B cell (primary cell): ENCODE data around the gene ESYT2. TPM values are rescaled to one million over a fixed set of nuclear protein-coding genes. Genes with fewer than 3 reads are reported as not detected.
A peak's percentile ranks its signal among the peaks of the same experiment; 100 is the strongest.
"Not testable (repeated sequence)": the region's sequence is repeated elsewhere in the genome, so short reads cannot be mapped to it uniquely, and the experiment has no call there.

Experiments used
- ATAC-seq: fragments of 200-7000 bp; cut with Tn5 transposase; one replicate; pipeline ENCODE4 v1.10.0; 2021; ENCODE audit warnings: low read depth, mild to moderate bottlenecking, moderate number of reproducible peaks, moderate library complexity
- CTCF ChIA-PET: fragments of 350-600 bp; sonication (Branson Sonifier 250); formaldehyde crosslinking; loops from one replicate; lab custom pipeline; 2021; ENCODE audit warnings: antibody characterized with exemption, inconsistent platforms; lab: Charles Lee
- POLR2A ChIA-PET: fragments of 350-600 bp; sonication (Branson Sonifier 250); formaldehyde crosslinking; loops from one replicate; lab custom pipeline; 2021; ENCODE audit warnings: antibody characterized with exemption; lab: Charles Lee
- DNase-seq: peaks from one replicate; pipeline ENCODE4 v3.0.0; 2013
- H2AFZ ChIP-seq: 2 replicates; pipeline ENCODE4 v1.6.1; 2012; ENCODE audit warnings: mild to moderate bottlenecking, low read depth, low read length; ENCODE audit not compliant: insufficient read depth, poor library complexity, severe bottlenecking
- H3K27ac ChIP-seq, 2 donors: 1 replicate in 1 of 2; 2 replicates in 1 of 2; pipeline ENCODE4 v1.5.1; 2012 to 2013; ENCODE audit warnings: low read length in 2 of 2, mild to moderate bottlenecking in 2 of 2, moderate library complexity in 1 of 2
- H3K27me3 ChIP-seq, 4 experiments: fragments of 200-600 bp in 1 of 4; sonication (generic) in 1 of 4; replicated peaks in 1 of 4; 1 replicate in 2 of 4; 2 replicates in 2 of 4; pipeline versions ENCODE4 v1.6.1 to v1.7.0; 2013 to 2016; ENCODE audit warnings: low read length in 3 of 4, mild to moderate bottlenecking in 2 of 4, mixed read lengths in 1 of 4, moderate library complexity in 1 of 4; ENCODE audit not compliant: insufficient read depth in 4 of 4, control insufficient read depth in 3 of 4; ENCODE audit errors: control extremely low read depth in 1 of 4
- H3K36me3 ChIP-seq, 2 experiments: replicated peaks in 1 of 2; 1 replicate in 1 of 2; 2 replicates in 1 of 2; pipeline versions ENCODE4 v1.6.1 to v1.7.1; 2013; ENCODE audit warnings: low read length in 1 of 2; ENCODE audit not compliant: insufficient read depth in 2 of 2, control insufficient read depth in 1 of 2; ENCODE audit errors: control extremely low read depth in 1 of 2, extremely low read depth in 1 of 2
- H3K4me1 ChIP-seq, 2 donors: fragments of 200-600 bp in 1 of 2; sonication (generic) in 1 of 2; 1 replicate in 1 of 2; 2 replicates in 1 of 2; pipeline versions ENCODE4 v1.5.1 to v1.6.1; 2013 to 2017; ENCODE audit warnings: low read length in 2 of 2; ENCODE audit not compliant: control insufficient read depth in 2 of 2, insufficient read depth in 2 of 2
- H3K4me2 ChIP-seq: replicated peaks from 2 replicates; pipeline ENCODE3; 2012; ENCODE audit warnings: mild to moderate bottlenecking, low read depth, low read length; ENCODE audit not compliant: poor library complexity, severe bottlenecking
- H3K4me3 ChIP-seq, 5 experiments: fragments of 200-600 bp in 1 of 5; sonication (generic) in 1 of 5; 1 replicate in 3 of 5; 2 replicates in 2 of 5; pipeline versions ENCODE4 v1.5.1 to v1.7.0; 2011 to 2016; ENCODE audit warnings: low read length in 4 of 5, mild to moderate bottlenecking in 4 of 5, low read depth in 2 of 5, control low read depth in 1 of 5, moderate library complexity in 1 of 5; ENCODE audit not compliant: insufficient read depth in 1 of 5; ENCODE audit errors: control extremely low read depth in 1 of 5, extremely low read depth in 1 of 5
- H3K79me2 ChIP-seq: fragments of 200-600 bp; sonication (generic); one replicate; pipeline ENCODE4 v1.6.0; 2016; ENCODE audit warnings: low read length; ENCODE audit not compliant: control insufficient read depth, insufficient read depth
- H3K9ac ChIP-seq: fragments of 200-600 bp; sonication (generic); 2 replicates; pipeline ENCODE4 v1.6.1; 2017; ENCODE audit warnings: mild to moderate bottlenecking, low read length, moderate library complexity
- H3K9me3 ChIP-seq, 3 donors: one replicate each; pipeline versions ENCODE4 v1.6.1 to v1.7.1; 2013; ENCODE audit warnings: low read length in 2 of 3; ENCODE audit not compliant: control insufficient read depth in 2 of 3, insufficient read depth in 1 of 3; ENCODE audit errors: control extremely low read depth in 1 of 3
- H4K20me1 ChIP-seq: 2 replicates; pipeline ENCODE4 v1.6.0; 2012; ENCODE audit warnings: mild to moderate bottlenecking, low read length; ENCODE audit not compliant: insufficient read depth, control insufficient read depth, poor library complexity, severe bottlenecking
- H3K27ac Mint-ChIP-seq: one replicate; pipeline ENCODE4 v1.8.0; 2021; ENCODE audit warnings: mixed read lengths
- H3K27me3 Mint-ChIP-seq: one replicate; pipeline ENCODE4 v1.8.0; 2021; ENCODE audit warnings: mixed read lengths
- H3K4me1 Mint-ChIP-seq: one replicate; pipeline ENCODE4 v1.8.0; 2021; ENCODE audit warnings: mixed read lengths
- H3K4me3 Mint-ChIP-seq: one replicate; pipeline ENCODE4 v1.8.0; 2021; ENCODE audit warnings: mixed read lengths
- H3K9me3 Mint-ChIP-seq: one replicate; pipeline ENCODE4 v1.8.0; 2022; ENCODE audit warnings: mixed read lengths; ENCODE audit not compliant: insufficient read depth
- EZH2 ChIP-seq: IDR thresholded peaks from 2 replicates; pipeline ENCODE4 v1.6.1; 2012; ENCODE audit warnings: borderline replicate concordance, low read depth, mild to moderate bottlenecking, moderate library complexity, low read length; ENCODE audit not compliant: insufficient read depth, poor library complexity, severe bottlenecking
- WGBS: methylation state at CpG from one replicate; pipeline ENCODE4 v1.1.5; 2013; ENCODE audit warnings: missing lambda C conversion rate; ENCODE audit not compliant: insufficient coverage; 5-methylcytosine and 5-hydroxymethylcytosine counted together
- intact Hi-C: fragments of 100-400 bp; cut with micrococcal nuclease; formaldehyde crosslinking; loops from one replicate; pipeline ENCODE4 v1.10.0; 2022
- polyA minus RNA-seq: library from RNA; depleted of rRNA, polyadenylated mRNA; stranded (reverse); fragments of >200 nt; gene quantifications from 2 replicates; pipeline ENCODE4 v1.2.3, GENCODE V29; 2012
- polyA plus RNA-seq: library from polyadenylated mRNA; depleted of rRNA; stranded (reverse); fragments of >200 nt; gene quantifications from 2 replicates; pipeline ENCODE4 v1.2.3, GENCODE V29; 2012
- total RNA-seq, 2 donors: library from RNA; stranded (reverse); fragments of 120-200 nt in 1 of 2; gene quantifications; 1 replicate in 1 of 2; 2 replicates in 1 of 2; pipeline versions ENCODE4 v1.2.3 to v1.2.4, GENCODE V29; 2013 to 2022
- TF ChIP-seq, protein P1 (sequence below): fragments of 200-600 bp; IDR thresholded peaks from one replicate; pipeline ENCODE4 v1.8.0; 2022; ENCODE audit warnings: antibody characterized with exemption, mild to moderate bottlenecking

ESYT2 gene, protein sequence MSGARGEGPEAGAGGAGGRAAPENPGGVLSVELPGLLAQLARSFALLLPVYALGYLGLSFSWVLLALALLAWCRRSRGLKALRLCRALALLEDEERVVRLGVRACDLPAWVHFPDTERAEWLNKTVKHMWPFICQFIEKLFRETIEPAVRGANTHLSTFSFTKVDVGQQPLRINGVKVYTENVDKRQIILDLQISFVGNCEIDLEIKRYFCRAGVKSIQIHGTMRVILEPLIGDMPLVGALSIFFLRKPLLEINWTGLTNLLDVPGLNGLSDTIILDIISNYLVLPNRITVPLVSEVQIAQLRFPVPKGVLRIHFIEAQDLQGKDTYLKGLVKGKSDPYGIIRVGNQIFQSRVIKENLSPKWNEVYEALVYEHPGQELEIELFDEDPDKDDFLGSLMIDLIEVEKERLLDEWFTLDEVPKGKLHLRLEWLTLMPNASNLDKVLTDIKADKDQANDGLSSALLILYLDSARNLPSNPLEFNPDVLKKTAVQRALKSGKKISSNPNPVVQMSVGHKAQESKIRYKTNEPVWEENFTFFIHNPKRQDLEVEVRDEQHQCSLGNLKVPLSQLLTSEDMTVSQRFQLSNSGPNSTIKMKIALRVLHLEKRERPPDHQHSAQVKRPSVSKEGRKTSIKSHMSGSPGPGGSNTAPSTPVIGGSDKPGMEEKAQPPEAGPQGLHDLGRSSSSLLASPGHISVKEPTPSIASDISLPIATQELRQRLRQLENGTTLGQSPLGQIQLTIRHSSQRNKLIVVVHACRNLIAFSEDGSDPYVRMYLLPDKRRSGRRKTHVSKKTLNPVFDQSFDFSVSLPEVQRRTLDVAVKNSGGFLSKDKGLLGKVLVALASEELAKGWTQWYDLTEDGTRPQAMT
- 32.4 and 34.2 TPM in 2 replicates for total RNA-seq
- total RNA-seq (2013), result 36.5 TPM
- 12.0 and 16.0 TPM in 2 replicates for polyA plus RNA-seq
- polyA minus RNA-seq, result 34.0 and 47.0 TPM in 2 replicates

DNA sequence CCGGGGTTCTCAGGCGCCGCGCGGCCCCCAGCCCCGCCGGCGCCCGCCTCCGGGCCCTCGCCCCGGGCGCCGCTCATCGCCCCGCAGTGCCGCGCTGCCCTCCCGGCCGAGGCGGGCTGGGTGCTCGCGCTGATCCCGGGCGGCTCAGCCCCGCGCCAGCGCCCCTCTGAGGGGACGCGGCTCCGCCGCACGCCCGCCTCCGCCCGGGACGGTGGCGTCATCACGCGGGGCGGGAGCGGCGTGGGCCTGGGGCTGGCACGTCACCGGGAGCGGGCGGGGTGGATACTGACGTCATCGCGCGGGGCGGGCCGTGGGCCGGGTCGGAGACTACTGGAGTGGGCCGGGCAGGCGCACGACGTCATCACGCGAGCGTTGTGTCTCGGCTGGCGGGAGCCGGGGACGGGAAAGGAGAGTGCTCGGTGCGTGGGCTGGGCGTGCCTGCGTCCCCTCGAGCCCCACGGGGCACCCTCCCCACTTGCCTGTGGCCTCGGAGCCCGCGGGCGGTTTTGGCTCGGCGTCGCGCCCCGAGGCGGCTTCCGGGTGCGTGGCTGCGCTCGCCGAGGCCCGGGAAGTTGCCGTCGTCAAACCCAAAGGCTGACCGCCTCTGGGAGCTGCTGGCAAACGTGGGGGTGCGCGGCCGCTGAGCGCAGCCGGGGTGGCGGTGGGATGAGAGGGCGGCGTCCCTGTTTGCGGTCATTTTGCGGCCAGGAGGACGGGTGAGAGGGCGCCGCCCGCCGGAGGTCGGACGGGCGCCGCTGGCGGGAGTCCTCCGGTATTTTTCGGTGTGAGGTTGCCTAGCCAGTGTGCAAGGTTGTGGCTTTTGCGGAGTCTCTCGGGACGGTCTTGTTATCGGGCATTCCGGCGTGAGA lies at the start of gene ESYT2:
Gene ESYT2, minus strand, starts transcription at position 168 of the 869 bp plus-strand sequence. Its CDS starts 91 bp downstream, at position 77.
- ChIA-PET POLR2A (interaction anchor here (1.0 to 1.2 kb wide), 2 partner anchors 27 to 125 kb away, joined by 4 to 5 read pairs; partner anchors contain the start of genes DYNC2I1 and NCAPG2), CTCF (interaction anchor here (1.0 to 1.3 kb wide), 2 partner anchors 42 to 125 kb away, joined by 3 to 6 read pairs; partner anchors contain the start of gene NCAPG2)
- Histone ChIP-seq H3K4me3 (peak within 1 kb of the TSS; percentile 54 to 88 (median 69)), H3K4me1 (peaks cover 16 to 18% of the 10 kb centered on the region in 2 donors), H4K20me1 (peaks cover 28% of the 10 kb centered on the region), H3K27me3 (peaks cover 0 to 7% (median 0%) of the 10 kb centered on the region in 4 experiments), H3K9me3 (no peaks in the 10 kb centered on the region), H3K36me3 (no peaks in the 10 kb centered on the region), H2AFZ (peak within 1 kb of the TSS; percentile 64), H3K4me2 (peak within 1 kb of the TSS; percentile 76), H3K9ac (peak within 1 kb of the TSS; percentile 84), H3K27ac (peak within 1 kb of the TSS; percentile 97 to 99), H3K79me2 (peaks cover 39% of the 10 kb centered on the region)
- under 1% methylated on average over 120 of the region's 120 CpGs for WGBS
- Mint-ChIP-seq H3K4me1 (peaks cover 22% of the 10 kb centered on the region), H3K4me3 (peak within 1 kb of the TSS; percentile 92), H3K27ac (peak within 1 kb of the TSS; percentile 97), H3K27me3 (peaks cover 7% of the 10 kb centered on the region), H3K9me3 (no peaks in the 10 kb centered on the region)
- intact Hi-C loops, result loop anchor here (1.0 kb wide), 3 partner anchors 11 to 125 kb away; partner anchors contain the start of genes DYNC2I1 and NCAPG2
- peak; percentile 100 for DNase-seq
- TF ChIP-seq, protein P1, sequence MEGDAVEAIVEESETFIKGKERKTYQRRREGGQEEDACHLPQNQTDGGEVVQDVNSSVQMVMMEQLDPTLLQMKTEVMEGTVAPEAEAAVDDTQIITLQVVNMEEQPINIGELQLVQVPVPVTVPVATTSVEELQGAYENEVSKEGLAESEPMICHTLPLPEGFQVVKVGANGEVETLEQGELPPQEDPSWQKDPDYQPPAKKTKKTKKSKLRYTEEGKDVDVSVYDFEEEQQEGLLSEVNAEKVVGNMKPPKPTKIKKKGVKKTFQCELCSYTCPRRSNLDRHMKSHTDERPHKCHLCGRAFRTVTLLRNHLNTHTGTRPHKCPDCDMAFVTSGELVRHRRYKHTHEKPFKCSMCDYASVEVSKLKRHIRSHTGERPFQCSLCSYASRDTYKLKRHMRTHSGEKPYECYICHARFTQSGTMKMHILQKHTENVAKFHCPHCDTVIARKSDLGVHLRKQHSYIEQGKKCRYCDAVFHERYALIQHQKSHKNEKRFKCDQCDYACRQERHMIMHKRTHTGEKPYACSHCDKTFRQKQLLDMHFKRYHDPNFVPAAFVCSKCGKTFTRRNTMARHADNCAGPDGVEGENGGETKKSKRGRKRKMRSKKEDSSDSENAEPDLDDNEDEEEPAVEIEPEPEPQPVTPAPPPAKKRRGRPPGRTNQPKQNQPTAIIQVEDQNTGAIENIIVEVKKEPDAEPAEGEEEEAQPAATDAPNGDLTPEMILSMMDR, result no peak
- no peak for TF ChIP-seq EZH2
- peak; percentile 78 for ATAC-seq

DNA sequence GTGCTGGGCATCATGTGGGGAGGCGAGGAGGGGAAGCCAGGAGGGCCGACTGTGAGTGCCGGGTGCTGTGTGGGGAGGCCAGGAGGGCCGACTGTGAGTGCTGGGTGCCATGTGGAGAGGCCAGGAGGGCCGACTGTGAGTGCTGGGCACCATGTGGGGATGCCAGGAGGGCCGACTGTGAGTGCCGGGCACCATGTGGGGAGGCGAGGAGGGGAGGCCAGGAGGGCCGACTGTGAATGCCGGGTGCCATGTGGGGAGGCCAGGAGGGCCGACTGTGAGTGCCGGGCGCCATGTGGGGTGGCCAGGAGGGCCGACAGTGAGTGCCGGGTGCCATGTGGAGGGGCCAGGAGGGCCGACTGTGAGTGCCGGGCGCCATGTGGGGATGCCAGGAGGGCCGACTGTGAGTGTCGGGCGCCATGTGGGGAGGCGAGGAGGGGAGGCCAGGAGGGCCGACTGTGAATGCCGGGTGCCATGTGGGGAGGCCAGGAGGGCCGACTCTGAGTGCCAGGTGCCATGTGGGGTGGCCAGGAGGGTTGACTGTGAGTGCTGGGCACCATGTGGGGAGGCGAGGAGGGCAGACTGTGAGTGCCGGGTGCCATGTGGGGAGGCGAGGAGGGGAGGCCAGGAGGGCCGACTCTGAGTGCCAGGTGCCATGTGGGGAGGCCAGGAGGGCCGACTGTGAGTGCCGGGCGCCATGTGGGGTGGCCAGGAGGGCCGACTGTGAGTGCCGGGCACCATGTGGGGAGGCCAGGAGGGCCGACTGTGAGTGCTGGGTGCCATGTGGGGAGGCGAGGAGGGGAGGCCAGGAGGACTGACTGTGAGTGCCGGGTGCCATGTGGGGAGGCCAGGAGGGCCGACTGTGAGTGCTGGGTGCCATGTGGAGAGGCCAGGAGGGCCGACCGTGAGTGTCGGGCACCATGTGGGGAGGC lies 49.1 kb upstream of the ESYT2 start:
- H3K4me1 Mint-ChIP-seq, H3K9ac ChIP-seq, H3K9me3 Mint-ChIP-seq, H3K4me3 ChIP-seq, POLR2A ChIA-PET, DNase-seq, H3K79me2 ChIP-seq, H3K4me3 Mint-ChIP-seq, intact Hi-C loops, H3K27ac Mint-ChIP-seq, H3K27me3 Mint-ChIP-seq, H3K27ac ChIP-seq, H3K27me3 ChIP-seq, H3K36me3 ChIP-seq, CTCF ChIA-PET, H3K9me3 ChIP-seq, H4K20me1 ChIP-seq, H3K4me2 ChIP-seq, ATAC-seq, H2AFZ ChIP-seq, H3K4me1 ChIP-seq: not testable (repeated sequence)
- WGBS, result 95% methylated on average over 40 of the region's 41 CpGs
